ENCODE data around the gene NRXN2. TPM values are rescaled to one million over a fixed set of nuclear protein-coding genes. Genes with fewer than 3 reads are reported as not detected.

The NRXN2 gene
- polyA plus RNA-seq, 3 donors, result 13.1 to 25.8 (median 23.4) TPM

DNA sequence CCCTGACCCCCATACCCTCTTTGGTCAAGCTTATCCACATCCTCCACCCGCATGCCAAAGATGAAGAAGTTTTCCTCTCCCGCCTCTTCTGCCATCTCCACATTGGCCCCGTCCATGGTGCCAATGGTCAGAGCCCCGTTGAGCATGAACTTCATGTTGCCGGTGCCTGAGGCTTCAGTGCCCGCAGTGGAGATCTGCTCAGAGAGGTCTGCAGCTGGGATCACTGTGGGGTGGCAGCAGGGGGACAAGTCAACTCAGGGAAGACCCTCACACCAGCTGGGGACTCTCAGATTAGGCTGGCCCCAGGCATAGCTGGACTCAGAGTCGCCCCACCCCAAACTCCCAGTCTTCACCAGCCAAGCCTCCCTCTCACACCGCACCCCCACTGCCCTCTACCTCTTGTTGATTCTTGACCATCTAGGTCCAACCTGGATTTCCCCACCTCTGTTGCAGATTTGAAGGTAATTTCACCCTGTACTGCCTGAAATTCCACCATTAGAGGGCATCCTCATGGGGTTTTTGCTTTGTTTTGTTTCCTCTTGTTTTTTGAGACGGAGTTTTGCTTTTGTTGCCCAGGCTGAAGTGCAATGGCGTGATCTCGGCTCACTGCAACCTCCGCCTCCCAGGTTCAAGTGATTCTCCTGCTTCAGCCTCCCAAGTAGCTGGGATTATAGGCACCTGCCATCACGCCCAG is 27.5 kb upstream of the NRXN2 start:
- no peak for DNase-seq (ENCODE audit: extremely low read depth in 1 of 11, low read depth in 9 of 11, low spot score in 4 of 11)

DNA sequence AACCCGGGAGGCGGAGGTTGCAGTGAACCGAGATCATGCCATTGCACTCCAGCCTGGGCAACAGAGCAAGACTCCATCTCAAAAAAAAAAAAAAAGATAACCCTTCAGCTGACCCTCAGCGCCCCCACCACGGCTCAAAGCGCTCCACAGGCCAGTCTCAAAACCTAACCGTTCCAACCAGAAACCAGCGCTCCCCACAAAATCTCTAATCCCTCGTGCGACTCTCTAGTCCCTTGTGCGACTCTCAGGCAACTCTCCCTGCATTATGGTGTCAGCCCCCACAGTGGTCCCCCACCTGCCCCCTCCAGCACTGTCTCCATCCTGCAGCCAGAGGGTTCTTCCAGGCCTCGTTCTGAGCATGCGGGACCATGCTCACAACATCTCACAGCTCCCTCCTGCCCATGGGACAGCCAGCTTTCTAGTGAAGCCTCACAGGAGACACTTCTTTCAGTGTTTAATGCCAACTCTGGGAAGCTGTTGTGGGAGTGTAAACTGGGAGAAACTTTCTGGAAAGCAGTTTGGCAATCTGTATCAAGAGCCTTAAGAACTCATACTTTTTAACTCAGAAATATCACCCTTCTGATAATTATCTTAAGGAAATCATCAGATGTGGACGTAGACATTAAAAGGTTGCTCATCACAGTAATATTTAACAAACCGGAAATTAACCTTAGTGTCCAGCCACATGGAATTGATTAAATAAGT is 25.1 kb upstream of the NRXN2 start:
- no peak for DNase-seq (ENCODE audit: extremely low read depth in 1 of 11, low read depth in 9 of 11, low spot score in 4 of 11)

DNA sequence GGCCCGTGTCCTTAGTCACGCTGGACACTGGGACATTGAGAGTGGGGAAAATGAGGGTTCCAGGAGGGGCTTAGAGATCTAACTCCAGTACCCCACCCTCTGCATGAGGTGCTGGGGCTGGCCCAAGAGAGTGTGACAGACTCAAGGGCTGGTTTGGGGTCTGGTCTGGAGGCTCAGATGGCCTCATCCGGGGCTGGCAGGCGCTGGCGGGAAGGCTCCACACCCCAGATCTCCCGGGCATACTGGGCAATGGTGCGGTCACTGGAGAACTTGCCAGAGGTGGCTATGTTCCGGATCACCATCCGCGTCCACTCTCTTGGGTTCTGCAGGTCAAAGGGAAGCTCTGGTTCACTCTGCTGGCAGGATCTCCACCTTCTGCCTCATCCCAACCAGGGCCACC is 23.5 kb upstream of the NRXN2 start:
- no peak for DNase-seq (ENCODE audit: extremely low read depth in 1 of 11, low read depth in 9 of 11, low spot score in 4 of 11)

- no peak for DNase-seq (ENCODE audit: extremely low read depth in 1 of 11, low read depth in 9 of 11, low spot score in 4 of 11)
Observed at GRCh38 chr11:64745521-64746328, 22.7 kb upstream of the NRXN2 start.

DNA sequence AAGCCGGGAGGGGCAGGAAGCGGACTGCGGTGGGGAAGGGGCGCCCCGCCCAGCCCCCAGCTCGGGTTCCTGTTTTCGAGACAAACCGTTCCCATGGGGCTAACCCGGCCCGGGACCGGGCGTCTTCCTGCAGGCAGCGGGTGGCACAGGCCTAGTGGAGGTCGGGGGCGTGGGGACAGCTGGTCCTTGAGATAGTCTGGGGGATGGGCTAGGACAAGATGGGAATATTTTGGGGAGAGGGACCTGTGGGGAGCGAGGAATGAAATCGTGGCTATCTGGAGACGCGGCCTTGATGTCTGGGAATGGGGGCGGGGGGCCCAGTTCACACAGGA is 22.2 kb upstream of the NRXN2 start:
- DNase-seq (ENCODE audit: extremely low read depth in 1 of 11, low read depth in 9 of 11, low spot score in 4 of 11), result no peak

DNA sequence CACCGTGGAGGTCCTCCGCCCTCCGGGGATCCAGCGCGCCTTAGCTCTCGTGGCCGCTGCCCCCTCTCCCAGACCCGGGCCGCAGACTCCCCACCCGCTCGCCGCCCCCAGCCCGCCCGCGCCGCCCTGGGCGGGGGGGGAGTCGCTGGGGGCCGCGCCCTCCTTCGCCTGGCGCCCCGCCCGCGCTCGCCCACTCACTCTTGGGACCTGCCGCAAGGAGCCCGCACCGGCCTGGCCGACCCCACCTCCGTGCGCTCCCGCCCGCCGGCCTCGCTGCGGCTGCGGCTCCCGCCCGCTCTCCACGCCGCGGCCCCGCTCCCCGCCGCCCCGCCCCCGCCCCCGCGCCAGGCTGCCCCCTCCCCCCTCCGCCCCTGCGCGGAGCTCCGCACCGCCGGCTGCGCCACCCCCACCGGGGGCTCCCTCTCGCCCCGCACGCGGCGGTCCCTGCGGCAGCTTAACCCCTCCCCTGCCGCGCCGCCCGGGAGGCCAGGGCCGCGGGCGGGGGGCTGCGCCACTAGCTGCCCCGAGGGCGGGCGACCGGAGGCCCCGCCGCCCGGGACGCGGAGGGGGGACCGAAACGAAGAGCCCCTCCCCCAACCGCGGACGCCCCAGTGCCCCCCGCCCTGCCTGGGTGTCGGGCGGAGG is 21.7 kb upstream of the NRXN2 start:
- no peak for DNase-seq (ENCODE audit: extremely low read depth in 1 of 11, low read depth in 9 of 11, low spot score in 4 of 11)

DNA sequence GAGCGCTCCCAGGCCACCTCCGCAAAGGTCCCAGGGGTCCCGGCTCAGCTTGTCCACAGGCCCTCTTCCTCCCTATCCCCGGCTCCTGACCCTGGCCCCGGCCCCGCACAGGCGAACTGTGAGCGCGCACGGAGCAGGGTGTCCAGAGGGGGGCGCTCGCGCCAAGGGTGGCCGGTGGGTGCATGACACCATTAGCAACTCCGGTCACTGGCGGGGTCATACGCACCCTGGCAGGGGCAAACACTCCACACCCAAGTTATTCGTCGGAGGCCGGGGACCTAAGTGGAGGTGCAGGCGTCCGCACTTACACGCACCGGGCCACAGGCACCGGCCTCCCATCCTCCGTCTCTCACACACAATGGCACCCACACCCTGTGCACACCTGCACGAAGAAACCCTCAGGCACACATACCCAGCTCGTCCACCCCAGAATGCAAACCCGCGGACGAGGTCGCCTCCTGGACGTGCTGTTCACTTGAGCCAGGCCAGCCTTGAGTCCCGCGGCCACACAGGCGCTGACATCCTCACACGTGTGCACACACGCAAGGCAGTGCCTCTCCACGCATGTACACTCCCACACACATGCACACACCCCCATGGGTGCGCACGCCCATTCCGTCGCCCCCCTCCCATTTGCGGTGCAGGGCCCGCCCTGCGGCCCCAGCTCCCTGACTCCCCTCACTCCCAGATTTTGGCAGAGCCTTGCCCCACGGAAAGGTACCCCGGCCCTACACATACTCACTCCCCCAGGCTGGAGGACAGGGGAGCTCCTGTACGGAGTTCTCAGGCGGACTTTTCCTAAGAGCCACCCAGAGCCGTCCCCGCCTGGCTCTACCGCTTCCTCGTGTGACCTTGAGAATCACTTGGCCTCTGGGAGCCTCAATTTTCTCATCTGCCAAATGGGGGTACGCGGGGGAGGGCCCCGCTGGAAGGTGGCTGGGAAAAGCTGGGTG is 20.9 kb upstream of the NRXN2 start, which contains the start of gene RASGRP2:
TSS of gene RASGRP2 (minus strand) at position 552 of the 953 bp plus-strand sequence. CDS start 1,276 bp downstream, outside the sequence.
- no peak for DNase-seq (ENCODE audit: extremely low read depth in 1 of 11, low read depth in 9 of 11, low spot score in 4 of 11)

DNA sequence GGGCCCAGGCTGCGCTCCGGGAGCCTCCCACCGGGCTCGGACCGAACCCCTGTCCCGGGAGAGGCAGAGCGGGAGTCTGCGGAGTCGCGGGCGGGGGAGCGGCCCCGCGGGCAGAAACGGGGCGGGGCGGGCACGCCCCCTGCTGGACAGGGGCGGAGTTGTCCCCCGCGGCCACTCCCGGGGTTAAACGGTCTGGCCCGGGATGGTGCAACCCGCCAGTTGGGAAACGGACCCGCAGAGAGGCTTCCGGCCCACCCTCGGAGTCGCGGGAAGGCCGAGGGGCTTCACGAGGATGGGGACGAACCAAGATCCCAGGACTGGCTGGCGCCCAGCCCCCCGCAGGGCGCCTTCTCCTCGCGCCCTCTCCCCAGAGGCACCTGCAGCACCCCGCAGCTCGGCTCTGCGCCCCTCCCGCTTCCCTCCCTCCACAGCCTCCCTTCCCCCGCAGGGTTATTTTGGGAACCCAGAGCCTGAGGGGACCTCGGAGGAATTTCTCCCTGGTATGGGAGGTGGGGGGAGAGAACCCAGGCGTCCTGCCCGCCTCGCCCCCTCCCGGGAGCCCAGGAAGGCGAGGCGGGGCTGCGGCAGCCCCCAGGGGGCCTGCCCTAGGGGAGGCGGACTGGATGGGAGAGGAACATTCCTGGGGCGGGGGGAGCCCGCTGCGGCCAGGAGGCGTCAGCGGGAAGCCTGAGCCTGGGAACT is 20.0 kb upstream of the NRXN2 start:
- no peak for DNase-seq (ENCODE audit: extremely low read depth in 1 of 11, low read depth in 9 of 11, low spot score in 4 of 11)

- no peak for DNase-seq (ENCODE audit: extremely low read depth in 1 of 11, low read depth in 9 of 11, low spot score in 4 of 11)
Observed at GRCh38 chr11:64742087-64742888, 19.3 kb upstream of the NRXN2 start.

- DNase-seq (ENCODE audit: extremely low read depth in 1 of 11, low read depth in 9 of 11, low spot score in 4 of 11), result no peak
Observed at GRCh38 chr11:64741375-64742086, 18.5 kb upstream of the NRXN2 start.

DNA sequence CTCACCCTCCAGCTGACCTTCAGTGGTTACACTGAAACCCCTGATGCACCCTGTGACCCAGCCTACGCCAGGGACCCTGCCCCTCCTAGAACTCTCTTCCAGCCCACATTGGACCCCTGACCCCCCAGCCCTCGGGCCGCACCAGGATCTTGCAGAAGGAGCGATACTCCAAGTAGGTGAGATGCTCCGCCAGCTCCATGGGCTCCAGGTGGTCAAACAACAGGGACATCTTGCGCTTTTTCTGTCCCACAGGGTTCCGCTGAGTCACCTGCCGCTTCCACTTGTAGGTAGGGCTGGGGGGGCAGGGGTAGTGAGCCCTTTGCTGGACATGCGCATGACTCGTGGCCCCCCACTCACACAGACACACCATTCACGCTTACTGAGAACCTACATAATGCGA is 16.9 kb upstream of the NRXN2 start:
- no peak for DNase-seq (ENCODE audit: extremely low read depth in 1 of 11, low read depth in 9 of 11, low spot score in 4 of 11)

- DNase-seq (ENCODE audit: extremely low read depth in 1 of 11, low read depth in 9 of 11, low spot score in 4 of 11), result no peak
Observed at GRCh38 chr11:64736654-64737053, 13.7 kb upstream of the NRXN2 start.

DNA sequence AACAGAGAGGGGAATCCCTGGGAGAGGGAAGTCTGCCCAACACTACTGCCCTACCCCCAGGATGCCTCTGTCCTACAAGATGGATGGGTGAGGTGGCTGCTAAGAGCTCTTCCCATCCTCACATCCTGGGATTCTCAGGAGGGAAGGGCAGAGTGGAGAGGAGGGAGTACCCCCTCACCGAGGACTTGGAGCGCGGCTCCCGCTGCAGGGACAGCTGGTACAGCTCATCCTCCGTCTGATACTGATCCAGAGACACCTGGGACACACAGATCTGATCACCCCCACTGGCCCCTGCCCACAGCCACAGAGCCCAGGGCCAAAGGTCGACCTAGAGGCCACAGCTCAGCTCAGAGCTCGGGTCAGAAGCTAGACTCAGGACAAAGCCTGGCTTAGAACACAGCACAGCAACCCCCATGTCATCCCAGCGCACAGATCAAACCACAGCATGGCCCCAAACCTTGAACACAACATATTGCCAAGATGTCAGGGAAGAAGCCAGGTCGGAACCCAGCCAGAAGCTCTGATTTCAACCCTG is 12.8 kb upstream of the NRXN2 start:
- no peak for DNase-seq (ENCODE audit: extremely low read depth in 1 of 11, low read depth in 9 of 11, low spot score in 4 of 11)

DNA sequence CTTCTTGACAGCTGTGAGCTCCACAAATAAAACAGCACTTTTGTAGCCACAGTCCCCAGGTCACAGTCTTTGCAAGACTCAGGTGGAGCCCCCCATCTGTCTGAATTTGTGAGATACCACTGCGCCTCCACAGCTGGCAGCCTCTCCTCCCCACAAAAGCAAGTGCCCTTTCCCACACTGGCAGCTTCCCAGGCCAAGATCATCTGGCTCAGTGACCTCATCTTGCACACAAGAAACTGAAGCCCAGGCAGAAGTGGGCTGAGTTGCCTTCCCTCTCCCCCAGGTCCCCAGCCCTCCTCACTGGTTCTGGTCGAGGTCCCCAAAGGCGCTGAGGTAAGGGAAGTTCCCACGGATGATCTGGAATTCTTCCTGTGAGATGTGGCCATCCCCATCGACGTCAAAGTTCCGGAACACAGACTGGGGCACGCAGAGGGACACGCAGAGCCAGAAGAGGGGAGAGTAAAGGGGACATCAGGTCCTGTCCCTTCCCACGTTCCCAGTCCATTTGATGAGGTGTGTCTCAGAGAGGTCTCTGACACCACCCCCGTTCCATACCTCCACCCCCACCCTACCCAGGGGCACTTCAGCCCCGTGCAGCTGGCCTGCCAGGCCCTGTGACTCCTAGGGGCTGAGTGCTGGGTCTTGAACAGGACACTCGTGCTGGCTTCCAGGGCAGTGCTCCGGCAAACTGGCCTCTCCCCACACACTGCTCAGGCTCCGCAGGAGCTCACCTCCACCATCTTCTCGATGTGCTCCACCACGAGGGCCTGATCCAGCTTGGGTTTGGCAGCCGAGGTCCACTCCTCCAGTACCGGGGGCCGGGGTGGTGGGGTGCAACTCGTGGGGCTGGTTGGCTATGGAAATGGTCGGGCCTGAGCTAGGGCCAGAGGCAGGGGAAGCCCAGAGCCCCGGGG is 12.1 kb upstream of the NRXN2 start:
- DNase-seq (ENCODE audit: extremely low read depth in 1 of 11, low read depth in 9 of 11, low spot score in 4 of 11), result no peak

DNA sequence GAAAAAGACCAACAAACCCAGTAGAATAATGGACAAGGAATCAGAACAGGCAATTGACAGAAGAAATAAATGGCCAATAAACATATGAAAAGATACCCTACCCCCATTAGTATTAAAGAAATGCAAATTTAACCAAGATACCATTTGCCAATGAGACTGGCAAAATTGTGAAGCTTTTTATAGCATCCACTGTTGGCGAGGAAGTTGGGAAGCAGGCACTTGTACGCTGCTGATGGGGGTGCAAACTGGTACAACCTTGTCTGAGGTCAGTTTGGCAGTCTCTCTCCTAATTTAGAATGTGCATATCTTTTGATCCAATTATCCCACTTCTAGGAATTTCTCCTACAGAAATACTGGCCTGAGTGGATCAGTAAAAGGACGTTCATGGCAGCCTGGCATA is 8.6 kb upstream of the NRXN2 start:
- DNase-seq (ENCODE audit: extremely low read depth in 1 of 11, low read depth in 9 of 11, low spot score in 4 of 11), result no peak

All from renal cortex interstitium (tissue), 11 donors.